K562 (cell line): ENCODE data around the gene RAB17. TPM values are rescaled to one million over a fixed set of nuclear protein-coding genes. Genes with fewer than 3 reads are reported as not detected.

ENCODE experiments used
- ATAC-seq: fragments of 200-7000 bp; cut with Tn5 transposase; 3 replicates; pipeline ENCODE4 v1.9.1; 2020; ENCODE audit warnings: moderate library complexity
- BruUV-seq: library from RNA; stranded (reverse); fragments of 400-500 nt; replicated peaks from 2 replicates; lab custom pipeline; 2021; lab: Mats Ljungman, UMichigan
- CTCF ChIA-PET: fragments of 300-600 bp; formaldehyde crosslinking; extraction: SDS; loops from one replicate; lab custom pipeline; 2021; ENCODE audit warnings: low intra/inter-chr PET ratio; lab: Yijun Ruan, JAX
- POLR2A ChIA-PET: fragments of 300-600, 350-650 bp; sonication (Branson Sonifier 250); formaldehyde crosslinking; extraction: SDS; loops from one replicate; lab custom pipeline; 2021; ENCODE audit warnings: antibody characterized with exemption, inconsistent platforms; lab: Yijun Ruan, JAX
- DNase-seq, 4 experiments: peaks; one replicate each; pipeline versions ENCODE4 v3.0.0 to v3.0.0-alpha.2; 2011 to 2018; ENCODE audit warnings: low spot score in 3 of 4, mixed read lengths in 3 of 4; ENCODE audit errors: extremely low read depth in 1 of 4
- FAIRE-seq: peaks from 2 replicates; lab custom pipeline; 2011; peaks lifted over from hg19 to GRCh38; lab: Jason Lieb, UNC
- H2AFZ ChIP-seq: 2 replicates; pipeline ENCODE4 v1.6.0; 2011; ENCODE audit warnings: low read depth, low read length, control low read depth, inconsistent platforms
- H3K27ac ChIP-seq: fragments of 200-600 bp; 3 replicates; pipeline ENCODE4 v1.8.0; 2011; ENCODE audit warnings: low read depth, mild to moderate bottlenecking, control low read depth, inconsistent platforms, low read length, moderate library complexity, mixed read lengths; ENCODE audit errors: extremely low read depth
- H3K27me3 ChIP-seq, 2 experiments: fragments of 300-600 bp in 1 of 2; 2 replicates in 1 of 2; 3 replicates in 1 of 2; pipeline versions ENCODE4 v1.6.0 to v1.8.0; 2011; ENCODE audit warnings: inconsistent platforms in 2 of 2, low read length in 2 of 2, mild to moderate bottlenecking in 1 of 2, mixed read lengths in 1 of 2, moderate library complexity in 1 of 2; ENCODE audit not compliant: control insufficient read depth in 2 of 2, insufficient read depth in 2 of 2
- H3K36me3 ChIP-seq: fragments of 300-600 bp; 3 replicates; pipeline ENCODE4 v1.8.0; 2011; ENCODE audit warnings: mild to moderate bottlenecking, low read length, inconsistent platforms; ENCODE audit not compliant: control insufficient read depth, insufficient read depth
- H3K4me1 ChIP-seq, 2 experiments: fragments of 200-600 bp in 1 of 2; replicated peaks in 1 of 2; 2 replicates in 1 of 2; 3 replicates in 1 of 2; pipeline versions ENCODE4 v1.5.1 to v1.8.0; 2011; ENCODE audit warnings: inconsistent platforms in 2 of 2, low read length in 2 of 2, mild to moderate bottlenecking in 1 of 2, mixed read lengths in 1 of 2, moderate library complexity in 1 of 2; ENCODE audit not compliant: control insufficient read depth in 2 of 2, insufficient read depth in 2 of 2
- H3K4me2 ChIP-seq: 2 replicates; pipeline ENCODE4 v1.6.1; 2011; ENCODE audit warnings: low read length, control low read depth, inconsistent platforms, mixed read lengths; ENCODE audit not compliant: insufficient read depth
- H3K4me3 ChIP-seq: fragments of 200-600 bp; sonication (generic), shearing (Covaris generic); 2 replicates; pipeline ENCODE4 v1.5.1; 2016; ENCODE audit warnings: control low read depth, inconsistent platforms
- H3K79me2 ChIP-seq: fragments of 200-600 bp; 3 replicates; pipeline ENCODE4 v1.8.0; 2011; ENCODE audit warnings: low read length, inconsistent platforms; ENCODE audit not compliant: control insufficient read depth, insufficient read depth
- H3K9ac ChIP-seq, 2 experiments: 2 replicates each; pipeline versions ENCODE4 v1.6.0 to v1.6.1; 2011; ENCODE audit warnings: low read depth in 2 of 2, low read length in 2 of 2, control low read depth in 1 of 2, inconsistent platforms in 1 of 2, mild to moderate bottlenecking in 1 of 2, mixed read lengths in 1 of 2; ENCODE audit not compliant: insufficient read depth in 1 of 2
- H3K9me1 ChIP-seq: one replicate; pipeline ENCODE4 v1.6.0; 2011; ENCODE audit warnings: inconsistent platforms, mild to moderate bottlenecking, low read length, moderate library complexity; ENCODE audit not compliant: control insufficient read depth, insufficient read depth
- H3K9me3 ChIP-seq: replicated peaks from 2 replicates; pipeline ENCODE4 v1.5.1; 2011; ENCODE audit warnings: low read depth, low read length, inconsistent platforms; ENCODE audit not compliant: control insufficient read depth, insufficient read depth
- H4K20me1 ChIP-seq: replicated peaks from 2 replicates; pipeline ENCODE4 v1.6.1; 2011; ENCODE audit warnings: low read length, inconsistent platforms, mixed read lengths; ENCODE audit not compliant: control insufficient read depth, insufficient read depth
- BRD9 ChIP-seq: fragments of 450-650 bp; IDR thresholded peaks from 2 replicates; pipeline ENCODE4 v1.6.1; 2018; ENCODE audit warnings: low read depth; ENCODE audit not compliant: partially characterized antibody
- FOXJ3 ChIP-seq: sonication (generic); formaldehyde crosslinking; IDR thresholded peaks from 2 replicates; pipeline ENCODE4 v1.4.0; 2020; ENCODE audit warnings: mild to moderate bottlenecking, missing genetic modification reagents
- POLR2G ChIP-seq: fragments of 200-400 bp; formaldehyde crosslinking; IDR thresholded peaks from 2 replicates; pipeline ENCODE4 v1.6.1; 2017; ENCODE audit warnings: low read depth, mild to moderate bottlenecking, antibody characterized with exemption, low read length, moderate library complexity
- ZNF444 ChIP-seq: fragments of 250-450 bp; sonication (Bioruptor Pico); IDR thresholded peaks from 2 replicates; pipeline ENCODE4 v1.4.0; 2020; ENCODE audit warnings: mild to moderate bottlenecking, moderate library complexity
- WGBS: fragments of 100-300 bp; shearing (Covaris generic); methylation state at CpG from one replicate; pipeline ENCODE4 v1.1.6; 2016; ENCODE audit warnings: low coverage, mixed read lengths; ENCODE audit not compliant: insufficient coverage; ENCODE audit errors: missing lambda C conversion rate; 5-methylcytosine and 5-hydroxymethylcytosine counted together
- in situ Hi-C: fragments of 300-500 bp; cut with MboI; formaldehyde crosslinking; loops from 4 replicates; pipeline ENCODE4 v1.15.0; 2018; ENCODE audit warnings: inconsistent platforms, mixed read lengths
- intact Hi-C: fragments of 100-400 bp; cut with micrococcal nuclease; formaldehyde crosslinking; loops from 2 replicates; pipeline ENCODE4 v1.14.2; 2022
- polyA plus RNA-seq, 8 experiments: library from polyadenylated mRNA; depleted of rRNA in 4 of 8; stranded (reverse) in 5 of 8; unstranded in 3 of 8; fragments of >200 nt; fragmentation: Nextera tagmentation in 2 of 8; fragmentation: Illumina TruSeq in 1 of 8; extraction: Ambion mirVana in 2 of 8; extraction: Trizol in 1 of 8; gene quantifications; 2 replicates each; pipeline versions ENCODE4 v1.2.1 to v1.2.3, GENCODE V29; 2011 to 2014; ENCODE audit warnings: inconsistent platforms in 1 of 8, missing spikeins in 1 of 8
- total RNA-seq, 7 experiments: library from RNA; depleted of rRNA in 6 of 7; stranded (reverse); fragments of >200 nt in 6 of 7; fragmentation: Illumina TruSeq in 2 of 7; extraction: Trizol in 2 of 7; gene quantifications; 2 replicates each; pipeline versions ENCODE4 v1.2.1 to v1.2.3, GENCODE V29; 2011 to 2021; ENCODE audit warnings: low replicate concordance in 1 of 7
- TF ChIP-seq, protein P1 (sequence below): sonication (generic); formaldehyde crosslinking; IDR thresholded peaks from 2 replicates; pipeline ENCODE4 v1.8.0; 2023; ENCODE audit warnings: mild to moderate bottlenecking, missing genetic modification reagents
- TF ChIP-seq, protein P2 (sequence below): fragments of 250-450 bp; sonication (Bioruptor Pico); IDR thresholded peaks from 2 replicates; pipeline ENCODE4 v1.8.0; 2021; ENCODE audit warnings: mild to moderate bottlenecking, moderate library complexity
- TF ChIP-seq, protein P3 (sequence below): fragments of 250-450 bp; sonication (Bioruptor Pico); IDR thresholded peaks from 2 replicates; pipeline ENCODE4 v1.8.0; 2021; ENCODE audit warnings: borderline replicate concordance, mild to moderate bottlenecking, moderate library complexity; ENCODE audit not compliant: poor library complexity, severe bottlenecking

RAB17 gene
- total and polyA plus RNA-seq, 9 of the 15 experiments (the other 6 are each of a cell fraction or from before 2014, with no cell fraction given) = 0.13 TPM; not detected in 8

DNA sequence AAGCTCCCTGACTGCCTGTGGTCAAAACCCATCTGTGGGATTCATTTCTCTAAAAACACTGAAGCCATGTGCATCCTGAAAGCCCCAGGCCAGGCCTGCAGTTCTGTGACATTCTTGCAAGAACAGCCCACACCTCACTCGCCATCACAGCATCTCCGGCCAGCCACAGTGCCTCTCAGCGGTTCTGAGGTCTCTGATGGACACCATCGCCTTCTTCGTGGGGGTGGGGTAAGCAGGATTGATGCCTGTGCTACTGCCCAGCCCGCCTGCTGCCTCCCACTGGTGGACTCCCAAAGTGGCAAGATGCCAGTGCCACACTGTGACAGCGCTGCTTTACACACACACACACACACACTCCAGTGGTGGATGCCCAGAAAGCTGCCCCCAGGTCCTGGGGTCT lies 29.3 kb downstream of the RAB17 start:
- DNase-seq = no peak
- Histone ChIP-seq H3K9me3 (no peaks in the 10 kb centered on the region; the same call in 1 of the 2 replicates), H3K9me1 (no peaks in the 10 kb centered on the region), H3K79me2 (no peaks in the 10 kb centered on the region), H4K20me1 (no peaks in the 10 kb centered on the region), H3K9ac (no peak overlapping the region), H3K4me2 (no peak overlapping the region), H3K36me3 (no peaks in the 10 kb centered on the region), H3K27ac (no peak overlapping the region), H2AFZ (no peak overlapping the region), H3K4me3 (no peak overlapping the region), H3K4me1 (no peaks in the 10 kb centered on the region; a peak in 1 of 5 replicates), H3K27me3 (peaks cover 4 to 33% of the 10 kb centered on the region in 2 experiments; a peak in 3 of 5 replicates)
- in situ Hi-C loops = loop anchor here (10.0 kb wide), 1 partner anchor 436 kb away; no protein-coding TSS in a partner anchor
- CTCF ChIA-PET = no interaction called here
- intact Hi-C loops = no loop called here
- BruUV-seq = no TSS peak
- WGBS = 0% methylated on average over 7 of the region's 7 CpGs
- no peak for ATAC-seq
- TF ChIP-seq POLR2G = no peak
- TF ChIP-seq, protein P1, sequence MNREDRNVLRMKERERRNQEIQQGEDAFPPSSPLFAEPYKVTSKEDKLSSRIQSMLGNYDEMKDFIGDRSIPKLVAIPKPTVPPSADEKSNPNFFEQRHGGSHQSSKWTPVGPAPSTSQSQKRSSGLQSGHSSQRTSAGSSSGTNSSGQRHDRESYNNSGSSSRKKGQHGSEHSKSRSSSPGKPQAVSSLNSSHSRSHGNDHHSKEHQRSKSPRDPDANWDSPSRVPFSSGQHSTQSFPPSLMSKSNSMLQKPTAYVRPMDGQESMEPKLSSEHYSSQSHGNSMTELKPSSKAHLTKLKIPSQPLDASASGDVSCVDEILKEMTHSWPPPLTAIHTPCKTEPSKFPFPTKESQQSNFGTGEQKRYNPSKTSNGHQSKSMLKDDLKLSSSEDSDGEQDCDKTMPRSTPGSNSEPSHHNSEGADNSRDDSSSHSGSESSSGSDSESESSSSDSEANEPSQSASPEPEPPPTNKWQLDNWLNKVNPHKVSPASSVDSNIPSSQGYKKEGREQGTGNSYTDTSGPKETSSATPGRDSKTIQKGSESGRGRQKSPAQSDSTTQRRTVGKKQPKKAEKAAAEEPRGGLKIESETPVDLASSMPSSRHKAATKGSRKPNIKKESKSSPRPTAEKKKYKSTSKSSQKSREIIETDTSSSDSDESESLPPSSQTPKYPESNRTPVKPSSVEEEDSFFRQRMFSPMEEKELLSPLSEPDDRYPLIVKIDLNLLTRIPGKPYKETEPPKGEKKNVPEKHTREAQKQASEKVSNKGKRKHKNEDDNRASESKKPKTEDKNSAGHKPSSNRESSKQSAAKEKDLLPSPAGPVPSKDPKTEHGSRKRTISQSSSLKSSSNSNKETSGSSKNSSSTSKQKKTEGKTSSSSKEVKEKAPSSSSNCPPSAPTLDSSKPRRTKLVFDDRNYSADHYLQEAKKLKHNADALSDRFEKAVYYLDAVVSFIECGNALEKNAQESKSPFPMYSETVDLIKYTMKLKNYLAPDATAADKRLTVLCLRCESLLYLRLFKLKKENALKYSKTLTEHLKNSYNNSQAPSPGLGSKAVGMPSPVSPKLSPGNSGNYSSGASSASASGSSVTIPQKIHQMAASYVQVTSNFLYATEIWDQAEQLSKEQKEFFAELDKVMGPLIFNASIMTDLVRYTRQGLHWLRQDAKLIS (CRISPR knock-in tag) = no peak
- TF ChIP-seq FOXJ3 (CRISPR knock-in tag) = no peak
- TF ChIP-seq BRD9 = no peak
- TF ChIP-seq, protein P2, sequence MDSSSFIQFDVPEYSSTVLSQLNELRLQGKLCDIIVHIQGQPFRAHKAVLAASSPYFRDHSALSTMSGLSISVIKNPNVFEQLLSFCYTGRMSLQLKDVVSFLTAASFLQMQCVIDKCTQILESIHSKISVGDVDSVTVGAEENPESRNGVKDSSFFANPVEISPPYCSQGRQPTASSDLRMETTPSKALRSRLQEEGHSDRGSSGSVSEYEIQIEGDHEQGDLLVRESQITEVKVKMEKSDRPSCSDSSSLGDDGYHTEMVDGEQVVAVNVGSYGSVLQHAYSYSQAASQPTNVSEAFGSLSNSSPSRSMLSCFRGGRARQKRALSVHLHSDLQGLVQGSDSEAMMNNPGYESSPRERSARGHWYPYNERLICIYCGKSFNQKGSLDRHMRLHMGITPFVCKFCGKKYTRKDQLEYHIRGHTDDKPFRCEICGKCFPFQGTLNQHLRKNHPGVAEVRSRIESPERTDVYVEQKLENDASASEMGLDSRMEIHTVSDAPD = no peak
- no peak for TF ChIP-seq ZNF444 (CRISPR knock-in tag)
- TF ChIP-seq, protein P3, sequence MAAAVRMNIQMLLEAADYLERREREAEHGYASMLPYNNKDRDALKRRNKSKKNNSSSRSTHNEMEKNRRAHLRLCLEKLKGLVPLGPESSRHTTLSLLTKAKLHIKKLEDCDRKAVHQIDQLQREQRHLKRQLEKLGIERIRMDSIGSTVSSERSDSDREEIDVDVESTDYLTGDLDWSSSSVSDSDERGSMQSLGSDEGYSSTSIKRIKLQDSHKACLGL (CRISPR knock-in tag) = no peak
- no peak for FAIRE-seq
- POLR2A ChIA-PET = no interaction called here
